Brain microvascular endothelial cell (primary cell): Measurements from ENCODE around the gene HS3ST2.

Experiments
- DNase-seq: peaks from one replicate; pipeline ENCODE4 v3.0.0-alpha.2; 2020
- H3K27ac ChIP-seq: fragments of 250-450 bp; sonication (Bioruptor Pico); 2 replicates; pipeline ENCODE4 v1.5.1; 2020; ENCODE audit warnings: mild to moderate bottlenecking, moderate library complexity
- H3K27me3 ChIP-seq: fragments of 250-450 bp; sonication (Bioruptor Pico); replicated peaks from 2 replicates; pipeline ENCODE4 v1.5.1; 2020; ENCODE audit warnings: mild to moderate bottlenecking
- H3K36me3 ChIP-seq: fragments of 250-450 bp; sonication (Bioruptor Pico); replicated peaks from 2 replicates; pipeline ENCODE4 v1.5.1; 2020; ENCODE audit warnings: mild to moderate bottlenecking
- H3K4me3 ChIP-seq: 2 replicates; pipeline ENCODE4 v1.5.1; 2011; ENCODE audit warnings: low read depth, mild to moderate bottlenecking, control low read depth, low read length, moderate library complexity
- in situ Hi-C: cut with HindIII; loops from 2 replicates; pipeline ENCODE4 v1.10.0; 2017; ENCODE audit warnings: low sequenced_read_pairs, low pct_ligation_motif_present
- TF ChIP-seq, protein P1 (sequence below): IDR thresholded peaks from 2 replicates; pipeline ENCODE4 v1.5.1; 2011; ENCODE audit warnings: low read depth, mild to moderate bottlenecking, moderate library complexity, low read length, control low read depth, inconsistent platforms; ENCODE audit errors: missing control alignments

The HS3ST2 gene

DNA sequence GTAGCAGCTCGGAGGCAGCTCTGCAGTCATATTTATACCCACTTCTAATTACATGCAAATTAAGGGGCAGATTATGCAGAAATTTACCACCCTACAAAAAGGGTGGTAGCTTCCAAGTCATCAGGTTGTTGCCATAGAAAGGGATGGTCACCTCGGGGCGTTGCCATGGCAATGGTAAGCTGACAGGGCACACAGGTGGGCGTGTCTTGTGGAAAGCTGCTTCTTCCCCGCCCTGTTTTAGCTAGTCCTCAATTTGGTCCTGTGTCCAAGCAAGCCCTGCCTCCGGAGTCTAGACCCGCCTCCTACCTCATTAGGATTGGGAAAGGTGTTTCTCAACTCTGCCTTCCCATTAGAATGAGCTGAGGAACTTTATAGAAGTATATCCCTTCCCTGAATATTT, 98.7 kb downstream of the HS3ST2 start:
- Histone ChIP-seq H3K36me3 (no peaks in the 10 kb centered on the region), H3K27me3 (no peaks in the 10 kb centered on the region), H3K27ac (no peak overlapping the region), H3K4me3 (no peak overlapping the region)
- no peak for DNase-seq
- in situ Hi-C loops: no loop called here
- TF ChIP-seq, protein P1, sequence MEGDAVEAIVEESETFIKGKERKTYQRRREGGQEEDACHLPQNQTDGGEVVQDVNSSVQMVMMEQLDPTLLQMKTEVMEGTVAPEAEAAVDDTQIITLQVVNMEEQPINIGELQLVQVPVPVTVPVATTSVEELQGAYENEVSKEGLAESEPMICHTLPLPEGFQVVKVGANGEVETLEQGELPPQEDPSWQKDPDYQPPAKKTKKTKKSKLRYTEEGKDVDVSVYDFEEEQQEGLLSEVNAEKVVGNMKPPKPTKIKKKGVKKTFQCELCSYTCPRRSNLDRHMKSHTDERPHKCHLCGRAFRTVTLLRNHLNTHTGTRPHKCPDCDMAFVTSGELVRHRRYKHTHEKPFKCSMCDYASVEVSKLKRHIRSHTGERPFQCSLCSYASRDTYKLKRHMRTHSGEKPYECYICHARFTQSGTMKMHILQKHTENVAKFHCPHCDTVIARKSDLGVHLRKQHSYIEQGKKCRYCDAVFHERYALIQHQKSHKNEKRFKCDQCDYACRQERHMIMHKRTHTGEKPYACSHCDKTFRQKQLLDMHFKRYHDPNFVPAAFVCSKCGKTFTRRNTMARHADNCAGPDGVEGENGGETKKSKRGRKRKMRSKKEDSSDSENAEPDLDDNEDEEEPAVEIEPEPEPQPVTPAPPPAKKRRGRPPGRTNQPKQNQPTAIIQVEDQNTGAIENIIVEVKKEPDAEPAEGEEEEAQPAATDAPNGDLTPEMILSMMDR: no peak

DNA sequence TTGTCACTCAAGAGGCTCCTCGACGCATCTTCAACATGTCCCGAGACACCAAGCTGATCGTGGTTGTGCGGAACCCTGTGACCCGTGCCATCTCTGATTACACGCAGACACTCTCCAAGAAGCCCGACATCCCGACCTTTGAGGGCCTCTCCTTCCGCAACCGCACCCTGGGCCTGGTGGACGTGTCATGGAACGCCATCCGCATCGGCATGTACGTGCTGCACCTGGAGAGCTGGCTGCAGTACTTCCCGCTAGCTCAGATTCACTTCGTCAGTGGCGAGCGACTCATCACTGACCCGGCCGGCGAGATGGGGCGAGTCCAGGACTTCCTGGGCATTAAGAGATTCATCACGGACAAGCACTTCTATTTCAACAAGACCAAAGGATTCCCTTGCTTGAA, 101.0 kb downstream of the HS3ST2 start:
- TF ChIP-seq, protein P1: no peak
- Histone ChIP-seq H3K4me3 (no peak overlapping the region), H3K36me3 (no peaks in the 10 kb centered on the region), H3K27me3 (no peaks in the 10 kb centered on the region), H3K27ac (no peak overlapping the region)
- in situ Hi-C loops: no loop called here
- no peak for DNase-seq

DNA sequence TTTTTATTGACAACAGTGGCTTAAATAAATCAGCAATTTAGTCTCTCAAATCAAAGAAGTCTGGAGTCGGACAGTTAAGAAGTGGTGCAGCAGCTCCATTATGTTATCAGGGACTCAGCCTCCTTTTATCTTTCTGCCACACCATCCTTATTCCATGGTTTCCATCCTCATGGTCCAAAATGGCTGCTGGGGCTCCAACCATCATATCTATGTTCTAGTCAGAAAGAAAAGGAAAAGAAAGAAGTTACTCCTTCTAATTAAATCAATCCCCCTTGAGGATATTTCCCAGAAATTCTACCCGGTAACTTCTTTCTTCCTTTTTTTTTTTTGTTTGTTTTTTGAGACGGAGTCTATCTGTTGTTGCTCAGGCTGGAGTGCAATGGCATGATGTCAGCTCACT, 109.5 kb downstream of the HS3ST2 start:
- no peak for DNase-seq
- H3K36me3 ChIP-seq: no peaks in the 10 kb centered on the region
- H3K4me3 ChIP-seq: no peak overlapping the region
- TF ChIP-seq, protein P1: no peak
- no peak overlapping the region for H3K27ac ChIP-seq
- no peaks in the 10 kb centered on the region for H3K27me3 ChIP-seq
- in situ Hi-C loops: no loop called here

DNA sequence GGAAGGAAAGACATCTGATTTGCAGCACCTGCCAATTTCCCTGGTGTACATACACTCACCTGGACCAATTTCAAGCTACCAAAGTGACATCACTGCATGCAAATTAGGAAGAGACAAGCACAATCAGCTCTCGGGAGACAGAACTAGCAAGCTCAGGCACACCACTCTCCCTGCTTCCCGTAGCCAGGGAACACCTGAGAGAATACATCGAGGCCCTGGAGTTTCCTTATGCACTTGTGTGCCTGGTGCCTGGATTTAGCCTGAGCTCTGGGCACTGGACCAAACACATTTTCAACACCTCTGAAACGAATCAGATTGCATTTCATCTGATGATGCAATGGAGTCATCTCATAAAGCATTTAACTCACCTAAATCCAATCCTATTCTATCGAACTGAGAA, 110.5 kb downstream of the HS3ST2 start:
- DNase-seq: no peak
- no peak overlapping the region for H3K27ac ChIP-seq
- no peaks in the 10 kb centered on the region for H3K27me3 ChIP-seq
- TF ChIP-seq, protein P1: no peak
- no peak overlapping the region for H3K4me3 ChIP-seq
- in situ Hi-C loops: no loop called here
- H3K36me3 ChIP-seq: no peaks in the 10 kb centered on the region

DNA sequence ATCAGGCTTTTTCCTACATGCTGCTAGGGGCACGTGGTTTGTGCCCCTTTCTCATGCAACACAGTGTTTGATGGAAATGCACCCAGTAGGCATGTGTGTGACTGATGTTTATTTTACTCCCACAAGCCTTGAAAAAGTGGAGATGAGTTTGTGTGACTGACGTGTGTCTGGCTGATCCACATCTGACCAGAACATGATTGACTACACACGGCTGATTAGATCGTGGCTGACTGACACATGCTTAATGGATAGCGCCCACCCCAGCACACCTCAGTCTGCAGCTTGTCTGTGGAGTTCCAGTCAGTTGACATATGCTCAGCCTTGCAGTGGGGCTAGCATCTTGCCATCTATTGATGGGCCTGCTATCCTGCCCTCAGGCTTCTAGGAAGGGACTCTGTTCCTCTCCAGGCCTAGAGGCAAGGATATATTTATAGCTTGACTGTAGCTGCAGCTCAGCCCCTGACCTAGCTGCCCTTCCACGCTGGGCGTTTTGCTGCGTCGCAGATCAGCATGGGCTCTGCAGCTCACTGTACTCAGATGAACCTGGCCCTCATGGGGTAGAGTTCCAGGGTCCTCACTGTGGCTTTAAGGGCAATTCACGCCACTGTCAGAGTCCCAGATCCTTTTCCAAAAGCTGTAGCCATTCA, 112.3 kb downstream of the HS3ST2 start:
- Histone ChIP-seq H3K4me3 (no peak overlapping the region), H3K27ac (no peak overlapping the region), H3K36me3 (no peaks in the 10 kb centered on the region), H3K27me3 (no peaks in the 10 kb centered on the region)
- DNase-seq: no peak
- TF ChIP-seq, protein P1: no peak
- in situ Hi-C loops: no loop called here

DNA sequence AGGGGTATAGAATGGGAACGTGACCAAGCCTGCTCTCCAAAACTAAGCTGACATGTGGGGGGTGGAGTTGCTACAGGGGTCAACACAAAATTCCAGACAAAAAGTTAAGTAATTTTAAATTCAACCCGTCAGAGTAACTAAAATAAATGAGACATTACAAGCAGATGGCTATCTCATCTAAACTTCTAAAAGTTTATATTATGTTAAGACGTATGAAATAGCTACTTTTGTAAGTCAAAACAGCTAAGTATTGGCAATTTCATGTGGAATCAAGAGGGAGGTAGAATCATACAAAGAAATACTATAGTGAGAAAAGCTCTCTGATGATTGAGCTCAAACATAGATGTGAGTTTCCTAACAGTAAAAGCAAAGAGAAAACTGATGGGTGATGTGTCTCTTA, 113.3 kb downstream of the HS3ST2 start:
- TF ChIP-seq, protein P1: no peak
- no peak overlapping the region for H3K4me3 ChIP-seq

More for the DNA sequence above, 113.3 kb downstream of the HS3ST2 start:
- no peak overlapping the region for H3K27ac ChIP-seq
- no peaks in the 10 kb centered on the region for H3K36me3 ChIP-seq
- H3K27me3 ChIP-seq: no peaks in the 10 kb centered on the region
- DNase-seq: no peak
- in situ Hi-C loops: no loop called here
